Activated effector memory CD4-positive, alpha-beta T cell treated with anti-CD3 and anti-CD28 coated beads, Interleukin-2, amount 50 U/mL, for 16 hours (primary cell): Measurements from ENCODE around the gene IFNL1.
A peak's percentile ranks its signal among the peaks of the same experiment; 100 is the strongest.

ENCODE experiments used
- DNase-seq: peaks from one replicate; pipeline ENCODE4 v3.0.0-alpha.2; 2020

Gene IFNL1

DNA sequence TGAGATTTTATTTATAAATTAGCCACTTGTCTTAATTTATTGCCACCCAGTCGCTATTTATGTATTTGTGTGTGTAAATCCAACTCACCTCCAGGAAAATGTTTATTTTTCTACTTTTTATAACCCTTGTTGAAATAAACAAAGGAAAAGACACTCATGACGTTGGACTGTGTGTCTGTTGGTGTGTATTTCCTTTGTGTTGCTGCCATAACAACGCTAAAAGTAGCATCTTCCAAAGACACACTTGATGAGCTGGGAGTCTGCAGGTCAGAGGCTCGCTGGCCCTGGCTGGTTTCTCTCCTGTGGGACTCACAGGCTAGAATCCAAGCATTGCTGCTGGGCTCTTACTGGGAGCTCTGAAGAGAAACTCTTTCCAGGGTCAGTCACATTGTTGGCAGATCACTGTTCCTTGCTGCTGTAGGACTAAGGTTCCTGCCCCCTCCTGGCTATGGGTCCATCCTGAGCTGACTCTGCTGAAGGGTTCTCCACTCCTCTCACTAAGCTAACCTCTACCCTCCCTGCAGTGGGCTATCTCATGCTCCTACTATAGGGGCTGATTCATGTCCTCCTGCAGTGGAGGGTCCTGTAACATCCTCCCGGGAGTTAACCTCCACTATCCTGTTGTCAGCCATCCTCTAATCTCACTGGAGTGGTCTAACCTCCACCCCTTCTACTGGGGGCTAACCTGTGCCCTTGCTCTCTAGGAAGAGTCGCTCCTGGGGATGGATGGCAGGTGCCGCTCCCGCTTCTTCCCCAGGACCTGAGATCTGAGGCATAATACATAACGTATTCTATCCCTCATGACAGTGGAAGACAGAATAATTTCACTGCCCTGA, 26.0 kb upstream of the IFNL1 start:
- DNase-seq = no peak

DNA sequence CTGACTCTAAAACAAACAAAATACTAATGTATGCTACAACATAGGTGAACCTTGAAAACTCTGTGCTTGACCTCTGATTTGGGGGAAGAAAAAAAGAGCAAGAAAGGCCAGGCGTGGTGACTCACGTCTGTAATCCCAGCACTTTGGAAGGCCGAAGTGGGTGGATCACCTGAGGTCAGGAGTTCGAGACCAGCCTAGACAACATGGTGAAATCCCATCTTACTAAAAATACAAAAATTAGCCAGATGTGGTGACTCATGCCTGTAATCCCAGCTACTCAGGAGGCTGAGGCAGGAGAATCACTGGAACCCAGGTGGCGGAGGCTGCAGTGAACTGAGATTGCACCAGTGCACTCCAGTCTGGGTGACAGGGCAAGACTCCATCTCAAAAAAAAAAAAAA, 22.3 kb upstream of the IFNL1 start:
- DNase-seq = peak; percentile 24

DNA sequence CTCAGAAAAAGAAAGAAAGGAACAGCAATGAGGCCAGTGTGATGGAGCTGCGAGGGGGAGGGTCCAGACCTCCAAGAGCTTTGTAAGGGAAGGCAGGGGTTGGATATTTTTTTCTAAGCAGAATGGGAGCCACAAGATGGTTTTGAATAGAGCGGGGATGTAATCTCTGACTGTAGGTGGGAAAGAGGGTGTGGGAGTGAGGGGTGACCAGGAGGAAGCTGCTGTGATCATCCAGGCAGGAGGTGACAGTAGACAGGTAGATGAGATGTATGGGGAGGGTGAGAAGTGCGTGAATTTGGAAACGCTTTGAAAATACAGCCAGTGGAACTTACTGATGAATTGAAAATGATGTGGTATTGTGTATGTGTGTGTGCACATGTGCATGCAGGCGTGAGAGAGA, 20.6 kb upstream of the IFNL1 start:
- no peak for DNase-seq

DNA sequence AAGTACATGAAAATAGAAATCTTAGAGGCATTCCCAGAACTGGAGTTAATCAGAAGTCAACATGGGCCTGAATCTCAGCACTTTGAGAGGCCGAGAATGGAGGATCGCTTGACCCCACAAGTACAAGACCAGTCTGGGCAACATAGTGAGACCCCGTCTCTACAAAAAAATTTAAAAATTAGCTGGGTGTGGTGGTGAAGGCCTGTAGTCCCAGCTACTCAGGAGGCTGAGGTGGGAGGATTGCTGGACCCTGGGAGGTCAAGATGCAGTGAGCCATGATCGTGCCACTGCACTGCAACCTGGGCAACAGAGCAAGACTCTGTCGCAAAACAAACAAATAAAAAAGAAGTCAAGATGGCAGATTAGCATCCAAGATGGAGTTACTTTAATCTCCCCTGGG, 19.5 kb upstream of the IFNL1 start:
- DNase-seq = no peak

DNA sequence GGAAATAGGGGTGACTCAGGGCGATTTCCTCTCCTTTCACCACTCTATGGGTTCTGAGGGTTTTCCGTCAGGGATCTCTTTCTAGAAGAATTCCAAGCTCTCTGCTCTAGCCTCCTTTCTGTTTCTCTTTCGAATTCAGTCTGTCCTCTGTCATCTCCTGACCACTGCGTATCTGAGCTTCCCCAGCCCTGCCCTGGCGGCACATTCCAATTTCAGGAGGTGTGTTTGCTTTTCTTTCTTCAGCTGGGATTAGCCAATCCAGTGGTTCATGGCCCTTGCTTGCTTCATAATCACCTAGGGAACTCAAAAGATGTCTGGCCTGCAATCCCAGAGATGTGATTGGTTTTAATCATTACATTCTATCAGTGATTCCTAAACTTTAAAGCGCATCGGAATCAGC, 18.6 kb upstream of the IFNL1 start:
- no peak for DNase-seq

DNA sequence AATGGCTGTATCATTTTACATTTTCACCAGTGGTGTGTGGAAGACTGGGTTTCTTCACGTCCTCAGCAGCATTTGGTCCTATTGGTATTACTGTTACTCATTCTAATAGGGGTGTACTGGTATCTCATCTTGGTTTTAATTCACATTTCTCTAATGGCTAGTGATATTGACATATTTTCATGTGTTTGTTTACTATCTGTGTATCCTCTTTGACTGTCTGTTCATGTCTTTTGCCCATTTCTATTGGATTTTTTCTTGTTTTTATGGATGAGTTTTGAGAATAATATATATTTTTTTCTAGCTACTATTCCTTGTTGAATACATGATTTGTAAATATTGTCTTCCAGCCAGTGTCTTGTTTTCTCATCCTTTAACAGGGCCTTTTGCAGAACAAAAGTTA, 14.2 kb upstream of the IFNL1 start:
- no peak for DNase-seq

DNA sequence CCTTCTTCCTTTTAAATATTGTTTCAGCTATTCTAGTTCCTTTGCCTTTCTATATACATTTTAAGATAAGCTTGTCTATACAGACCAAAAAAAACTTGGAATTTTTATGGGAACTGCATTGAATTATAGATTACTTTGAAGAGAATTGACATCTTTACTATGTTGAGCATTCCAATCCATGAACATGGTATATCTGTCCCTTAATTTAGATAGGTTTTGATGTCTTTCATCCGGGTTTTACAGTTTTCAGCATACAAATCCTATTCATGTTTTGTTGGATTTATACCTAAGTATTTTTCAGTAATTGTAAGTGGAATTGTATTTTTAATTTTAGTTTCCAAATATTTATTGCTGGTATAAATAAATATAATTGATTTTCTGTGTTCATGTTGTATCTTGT, 12.2 kb upstream of the IFNL1 start:
- no peak for DNase-seq

DNA sequence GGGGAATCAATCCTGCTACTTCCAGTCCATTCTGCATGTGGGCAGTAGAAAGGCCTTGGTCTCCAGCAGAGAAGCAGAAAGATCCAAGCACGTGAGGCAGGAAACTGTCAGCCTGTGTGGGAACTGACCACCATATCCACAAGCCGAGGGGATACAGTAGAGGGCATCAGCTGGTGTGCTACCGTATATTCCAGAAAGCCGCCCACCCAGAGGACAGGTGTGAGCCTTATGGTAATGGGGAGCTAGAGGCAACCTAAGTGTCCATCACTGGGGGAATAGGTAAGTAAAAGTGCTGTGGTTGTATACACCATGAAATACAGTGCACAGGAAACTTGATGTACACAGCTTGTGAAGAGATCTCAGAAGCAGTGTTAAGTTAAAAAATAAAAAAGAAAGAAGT, 2.8 kb upstream of the IFNL1 start:
- peak; percentile 16 for DNase-seq

DNA sequence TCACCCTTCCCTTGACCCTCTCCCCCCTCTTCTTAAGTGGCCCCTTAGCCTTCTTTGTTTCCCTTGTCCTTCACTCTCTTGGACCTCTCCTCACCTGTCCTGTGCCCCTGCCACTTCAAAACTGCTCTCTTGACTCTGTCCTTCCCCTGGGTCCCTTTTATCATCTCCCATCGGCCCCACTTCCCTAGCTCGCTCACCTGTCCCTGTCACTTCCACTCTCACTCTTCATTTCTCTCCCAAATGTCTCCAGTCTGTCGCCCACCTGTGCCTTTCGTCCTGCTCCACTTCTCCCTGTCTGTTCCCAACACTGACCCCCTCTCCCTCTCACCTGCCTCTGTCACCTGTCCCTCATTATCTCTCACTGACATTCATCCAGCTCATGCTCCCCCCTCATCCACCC, 699 bp downstream of the IFNL1 start:
- DNase-seq = peak; percentile 48

DNA sequence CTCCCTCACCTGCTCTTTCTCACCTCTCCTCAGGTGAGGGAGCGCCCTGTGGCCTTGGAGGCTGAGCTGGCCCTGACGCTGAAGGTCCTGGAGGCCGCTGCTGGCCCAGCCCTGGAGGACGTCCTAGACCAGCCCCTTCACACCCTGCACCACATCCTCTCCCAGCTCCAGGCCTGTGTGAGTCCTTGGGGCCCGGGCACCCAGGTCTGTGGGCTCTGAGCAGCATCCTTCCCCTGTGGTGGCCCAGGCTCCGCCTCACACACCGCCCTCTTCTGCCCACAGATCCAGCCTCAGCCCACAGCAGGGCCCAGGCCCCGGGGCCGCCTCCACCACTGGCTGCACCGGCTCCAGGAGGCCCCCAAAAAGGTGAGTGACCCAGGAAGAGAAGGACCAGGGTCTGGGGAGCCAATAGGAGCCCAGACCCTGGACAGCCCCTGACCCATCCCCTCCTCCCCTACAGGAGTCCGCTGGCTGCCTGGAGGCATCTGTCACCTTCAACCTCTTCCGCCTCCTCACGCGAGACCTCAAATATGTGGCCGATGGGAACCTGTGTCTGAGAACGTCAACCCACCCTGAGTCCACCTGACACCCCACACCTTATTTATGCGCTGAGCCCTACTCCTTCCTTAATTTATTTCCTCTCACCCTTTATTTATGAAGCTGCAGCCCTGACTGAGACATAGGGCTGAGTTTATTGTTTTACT, 1.9 kb downstream of the IFNL1 start:
- peak; percentile 77 for DNase-seq

DNA sequence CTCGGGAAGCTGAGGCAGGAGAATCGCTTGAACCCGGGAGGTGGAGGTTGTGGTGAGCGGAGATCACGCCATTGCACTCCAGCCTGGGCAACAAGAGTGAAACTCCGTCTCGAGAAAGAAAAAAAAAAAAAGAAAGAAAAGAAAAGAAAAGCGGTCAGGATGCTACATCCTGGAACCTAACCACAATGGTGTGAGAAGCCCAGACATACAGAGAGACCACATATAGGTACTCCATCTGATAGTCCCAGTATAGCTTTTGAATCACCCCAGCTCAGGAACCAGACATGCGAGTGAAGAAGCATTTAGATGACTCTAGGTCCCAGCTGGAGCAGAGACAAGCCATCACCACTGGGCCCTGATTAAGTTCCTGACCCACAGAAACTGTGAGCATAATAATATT, 3.2 kb downstream of the IFNL1 start:
- DNase-seq = peak; percentile 4

DNA sequence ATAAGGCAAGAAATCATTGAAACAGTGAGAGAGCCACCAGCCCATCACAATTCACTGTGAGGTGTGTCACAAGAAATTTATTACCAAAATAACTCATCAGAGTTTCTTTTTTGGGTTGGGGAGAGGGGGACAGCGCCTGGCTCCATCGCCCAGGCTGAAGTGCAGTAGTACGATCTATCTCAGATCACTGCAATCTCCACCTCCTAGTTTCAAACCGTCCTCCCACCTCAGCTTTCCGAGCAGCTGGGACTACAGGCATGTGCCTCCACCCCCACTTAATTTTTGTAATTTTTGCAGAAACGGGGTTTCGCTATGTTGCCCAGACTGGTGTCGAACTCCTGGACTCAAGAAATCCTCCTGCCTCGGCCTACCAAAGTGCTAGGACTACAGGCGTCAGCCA, 3.6 kb downstream of the IFNL1 start:
- peak; percentile 14 for DNase-seq

DNA sequence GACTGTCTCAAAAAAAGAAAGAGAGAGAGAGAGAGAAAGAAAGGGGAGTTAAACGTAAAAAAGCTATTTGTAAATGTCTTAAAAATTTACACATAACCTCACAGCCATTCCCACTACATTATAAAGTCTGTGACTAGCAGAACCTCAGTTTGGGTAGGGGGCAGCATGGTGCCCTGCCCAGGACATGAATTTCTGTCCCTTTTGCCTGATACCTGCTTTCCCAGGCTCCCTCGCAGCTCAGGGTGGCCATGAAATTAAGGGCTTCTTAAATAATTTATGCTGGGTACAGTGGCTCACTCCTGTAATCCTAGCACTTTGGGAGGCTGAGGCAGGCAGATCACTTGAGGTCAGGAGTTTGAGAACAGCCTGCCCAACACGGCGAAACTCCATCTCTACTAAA, 4.8 kb downstream of the IFNL1 start:
- DNase-seq = no peak

DNA sequence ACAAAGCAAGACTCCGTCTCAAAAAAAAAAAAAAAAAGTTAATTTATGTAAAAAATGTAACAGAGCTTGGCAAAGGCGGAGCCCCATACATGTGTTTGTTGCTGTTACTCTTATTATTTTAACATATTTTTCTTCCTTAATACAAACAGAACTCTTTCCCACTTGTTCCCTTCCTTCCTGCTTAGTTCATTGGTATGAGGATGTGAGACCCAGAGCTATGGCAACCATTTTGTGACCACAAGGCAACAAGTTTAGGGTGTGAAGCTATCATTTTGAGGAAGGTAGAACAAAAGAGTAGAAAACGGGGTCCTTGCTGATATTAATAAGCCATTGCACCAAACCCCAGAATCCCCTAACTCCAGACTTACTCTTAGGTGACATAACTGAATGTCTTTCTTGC, 5.4 kb downstream of the IFNL1 start:
- DNase-seq = no peak

DNA sequence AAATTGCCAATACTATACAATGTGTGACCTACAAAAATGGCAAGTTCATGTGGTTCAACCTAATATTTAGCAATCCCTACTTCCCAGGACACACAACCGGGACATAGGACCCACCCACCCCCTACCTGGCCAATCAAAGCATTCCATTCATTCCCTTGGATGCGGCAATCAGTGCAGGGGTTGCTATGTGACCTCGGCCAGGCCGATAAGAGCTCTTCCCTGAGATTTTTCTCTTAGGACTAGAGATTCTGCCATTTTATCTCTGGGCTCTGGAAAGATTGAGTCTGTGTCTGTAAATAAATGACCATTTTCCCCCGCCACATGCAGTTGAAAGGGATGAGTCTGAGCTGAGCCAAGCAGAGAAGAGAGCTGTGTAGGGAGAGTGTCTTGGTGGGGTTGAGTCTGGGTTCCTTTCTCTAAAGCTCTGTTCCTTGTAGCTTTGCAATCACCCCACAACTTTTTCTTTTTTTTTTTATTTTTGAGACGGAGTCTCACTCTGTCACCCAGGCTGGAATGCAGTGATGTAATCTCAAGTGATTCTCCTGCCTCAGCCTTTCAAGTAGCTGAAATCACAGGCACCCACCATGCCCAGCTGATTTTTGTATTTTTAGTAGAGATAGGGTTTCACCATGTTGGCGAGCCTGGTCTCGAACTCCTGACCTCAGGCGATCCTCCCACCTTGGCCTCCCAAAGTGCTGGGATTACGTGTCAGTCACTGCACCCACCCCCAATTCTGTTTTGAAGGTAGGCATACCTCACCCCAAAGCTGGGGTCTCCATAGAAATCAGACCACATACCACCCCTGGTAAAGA, 7.4 kb downstream of the IFNL1 start:
- peak; percentile 16 for DNase-seq

DNA sequence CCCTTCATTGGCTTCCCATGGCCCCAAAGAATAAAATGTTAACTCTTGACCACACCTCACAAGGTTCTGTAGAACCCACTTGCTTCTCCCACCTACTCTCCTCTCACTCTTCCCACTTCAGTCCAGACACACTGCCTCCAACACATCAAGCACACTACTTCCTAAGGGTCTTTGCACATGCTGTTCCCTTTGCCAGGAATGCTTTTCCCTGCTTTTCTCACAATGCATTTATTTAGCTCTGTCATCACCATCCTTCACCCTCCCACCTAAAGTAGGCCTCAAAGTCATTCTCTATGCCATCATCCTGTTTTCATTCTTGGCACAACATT, 7.9 kb downstream of the IFNL1 start:
- DNase-seq = peak; percentile 3

DNA sequence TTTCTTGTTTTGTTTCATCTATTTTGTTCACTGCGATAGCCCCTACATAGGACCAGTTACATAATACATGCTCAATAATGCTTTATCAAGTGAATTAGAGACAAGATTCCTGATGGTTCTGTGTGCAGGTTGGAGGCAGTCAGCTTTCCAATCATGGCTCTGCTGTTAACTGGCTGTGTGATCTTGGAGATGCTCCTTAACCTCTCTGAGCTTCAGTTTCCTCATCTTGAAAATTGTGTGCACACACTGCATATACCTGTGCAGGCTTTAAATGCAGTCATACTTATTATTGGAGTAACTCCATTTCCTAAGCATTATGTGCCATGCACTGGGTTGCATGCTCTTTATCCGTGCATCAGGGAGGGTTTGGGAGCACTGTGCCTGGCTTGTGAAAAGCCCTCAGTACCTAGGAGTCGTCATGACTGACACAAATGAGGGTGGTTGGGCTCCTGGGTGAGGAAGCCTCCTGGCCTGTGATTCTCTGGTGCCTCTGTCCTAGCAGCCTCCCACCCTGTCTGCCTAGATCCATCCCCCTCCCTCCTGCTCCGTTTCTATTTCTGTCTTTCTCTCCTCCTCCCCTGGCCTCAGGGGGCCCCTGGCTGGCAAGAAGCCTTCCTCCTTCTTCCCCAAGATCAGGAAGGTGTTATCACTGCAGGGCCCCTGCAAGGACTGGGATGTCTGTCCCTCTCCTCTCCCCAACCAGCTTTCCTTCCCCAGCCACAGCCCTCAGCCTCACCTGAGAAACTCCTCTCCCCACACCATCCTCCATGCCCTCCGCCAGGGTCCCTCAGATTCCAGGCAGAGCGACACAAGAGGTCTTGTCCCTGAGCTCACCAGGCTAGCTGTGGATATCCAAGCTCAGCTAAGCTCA, 8.7 kb downstream of the IFNL1 start:
- DNase-seq = peak; percentile 13

DNA sequence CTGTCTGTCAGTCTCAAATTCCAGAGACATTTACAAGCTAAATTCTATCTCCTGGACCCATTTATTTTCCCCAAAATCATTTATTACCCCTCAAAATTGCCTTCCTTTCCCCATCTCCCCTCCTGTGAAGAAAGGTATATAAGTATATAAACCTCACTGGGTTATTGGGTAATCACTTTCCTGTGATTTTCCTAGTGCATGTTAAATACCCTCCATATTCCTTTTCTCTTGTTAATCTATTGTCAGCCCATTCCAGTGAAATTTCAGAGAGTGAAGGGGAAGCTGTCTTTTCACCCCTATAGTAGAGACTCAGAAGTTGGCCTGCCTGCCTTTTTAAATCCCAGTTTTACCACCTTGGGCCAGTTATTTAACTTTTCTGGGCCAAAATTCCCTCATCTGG, 9.9 kb downstream of the IFNL1 start:
- DNase-seq = no peak

DNA sequence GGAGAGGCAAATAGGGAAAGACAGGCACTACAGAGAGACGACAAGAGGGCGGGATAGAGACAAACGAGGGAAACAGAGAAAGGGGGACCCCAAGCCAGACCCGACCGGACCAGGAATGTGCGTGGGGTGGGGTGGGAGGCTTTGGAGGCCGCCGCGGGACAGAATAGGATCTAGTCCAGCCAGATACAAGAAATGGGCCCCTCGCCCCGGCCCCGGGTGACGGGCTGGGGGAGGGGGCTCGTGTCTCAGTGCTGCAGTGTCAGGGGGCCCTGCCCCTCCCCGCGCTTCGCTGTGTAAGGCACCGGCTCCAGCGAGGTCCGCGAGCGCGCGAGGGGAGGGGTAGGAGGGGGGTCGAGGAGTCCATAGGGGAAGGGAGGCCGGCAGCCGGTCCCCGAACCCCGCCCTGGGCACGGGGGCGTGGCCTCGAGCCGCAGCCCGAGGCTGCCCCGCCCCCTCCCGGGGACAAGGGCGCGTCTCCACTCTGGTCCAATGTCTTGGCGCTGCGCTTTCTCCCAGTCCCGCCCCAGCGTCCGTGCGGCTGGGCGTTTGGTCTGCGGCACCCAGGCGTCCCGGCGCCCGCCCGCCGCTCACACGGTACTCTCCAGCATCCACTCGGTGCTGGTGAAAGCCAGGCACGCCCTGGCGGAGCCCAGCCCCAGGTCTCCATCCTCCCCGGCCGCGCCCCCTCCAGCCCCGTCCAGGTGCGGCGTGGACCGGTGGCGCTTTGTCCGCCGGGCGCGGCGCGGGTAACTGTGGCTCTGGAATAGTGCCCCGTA, 11.0 kb downstream of the IFNL1 start:
- DNase-seq = peak; percentile 50

DNA sequence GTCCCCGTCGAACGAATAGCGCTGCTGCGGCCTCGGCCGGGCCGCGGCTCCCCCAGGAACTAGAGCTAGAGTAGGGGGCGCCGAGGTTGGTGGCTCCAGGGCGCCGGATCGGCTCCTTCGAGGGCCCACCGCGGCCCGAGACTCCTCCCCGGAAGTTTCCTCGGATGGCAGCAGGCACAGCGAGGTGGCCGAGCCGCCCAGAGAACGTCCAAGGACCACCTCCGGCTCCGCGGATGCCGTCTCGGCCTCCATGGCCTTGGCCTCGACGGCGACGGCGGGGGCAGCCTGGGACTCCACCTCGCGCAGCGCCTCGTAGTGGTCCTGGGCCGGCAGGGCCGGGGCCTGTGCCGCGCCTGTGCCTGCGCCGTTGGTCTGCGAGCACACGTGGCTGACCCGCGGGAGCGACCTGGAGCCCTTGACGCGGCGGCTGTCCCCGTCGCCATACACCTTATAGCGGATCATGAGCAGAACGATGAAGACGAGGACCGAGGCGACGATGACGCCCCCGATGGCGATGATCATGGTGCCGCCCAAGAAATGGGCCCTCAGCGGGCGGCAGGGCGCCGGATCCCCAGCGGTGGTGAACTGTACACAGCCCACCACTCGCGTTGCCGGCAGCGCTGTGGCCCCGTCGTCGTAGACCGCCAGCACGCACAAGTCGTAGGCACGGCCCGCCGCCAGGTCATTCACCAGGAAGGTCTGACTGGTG, 11.8 kb downstream of the IFNL1 start:
- DNase-seq = peak; percentile 56

DNA sequence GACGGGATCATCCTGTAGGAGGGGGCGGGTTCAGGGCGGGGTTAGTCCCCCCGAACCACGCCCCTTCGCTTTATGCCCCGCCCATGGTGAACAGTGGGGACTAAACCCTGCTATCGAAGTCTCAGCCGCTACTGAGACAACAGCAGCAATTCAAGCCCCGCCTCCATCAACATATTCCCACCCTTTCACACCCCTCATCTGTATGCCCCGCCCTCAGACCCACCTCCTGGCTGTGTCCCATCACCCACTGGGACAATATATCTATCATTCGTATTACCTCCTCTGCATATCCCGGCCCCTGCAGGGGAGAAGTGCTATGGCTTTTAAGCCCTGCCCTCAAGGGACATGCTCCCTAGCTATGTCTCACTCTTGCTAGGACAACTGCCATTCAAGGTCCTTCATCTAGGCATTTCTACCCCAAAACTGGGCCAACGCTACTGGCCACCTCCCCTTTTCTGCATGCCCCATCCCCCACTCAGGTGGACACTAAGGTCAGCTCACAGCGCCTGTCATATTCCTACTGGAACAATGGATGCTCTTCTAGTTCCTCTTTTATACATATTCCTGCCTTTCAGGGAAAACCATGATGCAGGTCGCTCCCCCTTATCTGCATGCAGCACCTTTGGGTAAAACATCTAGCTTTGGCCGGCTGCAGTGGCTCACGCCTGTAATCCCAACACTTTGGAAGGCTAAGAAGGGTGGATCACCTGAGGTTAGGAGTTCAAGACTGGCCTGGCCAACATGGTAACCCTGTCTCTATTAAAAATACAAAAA, 12.5 kb downstream of the IFNL1 start:
- DNase-seq = no peak
